Activated effector memory CD4-positive, alpha-beta T cell treated with Interleukin-2 at 50 U/mL for 16 hours (primary cell): ENCODE data around the gene HADHA.
A peak's percentile ranks its signal among the peaks of the same experiment; 100 is the strongest.
"Not testable (repeated sequence)": the region's sequence is repeated elsewhere in the genome, so short reads cannot be mapped to it uniquely, and the experiment has no call there.

Source experiments
- DNase-seq: peaks from one replicate; pipeline ENCODE4 v3.0.0-alpha.2; 2020

Gene HADHA

DNA sequence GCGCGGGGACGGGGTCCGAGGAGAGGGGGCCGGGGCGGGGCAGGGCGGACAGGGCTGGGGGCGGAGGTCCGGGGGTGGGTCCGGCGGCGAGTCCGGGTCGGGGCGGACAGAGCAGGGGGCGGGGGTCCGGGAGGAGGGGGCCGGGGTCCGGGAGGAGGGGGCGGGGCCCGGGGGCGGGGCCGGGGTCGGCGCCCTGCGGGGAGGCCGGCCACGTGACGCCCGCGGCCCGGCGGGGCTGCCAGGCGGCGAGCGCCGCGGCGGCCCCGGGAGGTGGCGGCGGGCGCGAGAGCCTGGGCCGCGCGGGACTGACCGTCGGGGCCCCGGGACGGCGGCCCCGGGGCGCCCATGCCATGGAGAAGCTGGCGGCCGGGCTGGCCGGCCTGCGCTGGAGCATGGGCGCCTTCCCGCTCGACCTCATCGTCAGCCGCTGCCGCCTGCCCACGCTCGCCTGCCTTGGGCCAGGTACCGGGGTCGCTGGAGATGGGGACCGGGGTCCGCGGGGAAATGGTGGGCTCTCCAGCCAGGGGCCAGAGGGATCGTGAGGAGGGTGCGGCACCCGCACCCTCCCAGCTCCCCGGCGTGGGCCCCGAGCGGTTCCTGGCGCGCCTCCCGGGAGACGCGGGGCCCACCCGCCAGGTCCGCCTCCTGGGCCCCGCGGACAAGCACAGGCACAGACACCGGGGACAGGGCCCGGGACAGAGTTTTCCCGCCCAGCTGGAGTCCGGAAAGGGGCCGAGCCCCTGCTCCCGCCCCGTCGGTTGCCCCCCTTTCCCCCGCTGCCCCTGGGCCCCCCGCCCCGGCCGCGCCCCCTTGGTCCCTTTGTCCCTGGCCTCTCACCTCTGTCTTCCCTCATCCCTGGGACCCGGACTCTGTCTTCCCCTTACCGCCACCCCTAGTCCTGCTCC, 71.3 kb downstream of the HADHA start, which contains the start of gene GAREM2:
GAREM2 (plus strand) TSS at position 218 of the 905 bp plus-strand sequence; CDS start at position 351, 133 bp downstream.
- DNase-seq: no peak

GRCh38 chr2:26172189-26172870, 72.1 kb downstream of the HADHA start:
- DNase-seq: no peak

DNA sequence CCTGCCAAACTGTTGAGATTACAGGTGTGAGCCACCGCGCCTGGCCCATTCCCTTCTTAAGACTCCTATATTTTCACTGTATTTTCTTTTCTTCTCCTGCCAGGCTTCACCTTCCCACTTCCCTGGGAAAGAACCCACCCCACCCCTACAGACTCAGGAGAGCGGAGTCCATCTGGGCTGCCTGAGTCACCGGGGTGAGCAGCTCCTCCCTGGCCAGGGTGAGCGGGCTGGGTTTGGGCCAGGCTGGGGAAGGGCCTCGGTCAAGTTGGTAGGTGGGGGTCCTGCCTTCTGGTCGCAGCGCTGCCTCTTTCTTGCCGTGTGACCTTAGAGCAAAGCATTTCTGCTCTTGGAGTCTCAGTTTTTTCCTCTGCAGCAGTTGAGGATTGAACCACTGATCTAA, 73.6 kb downstream of the HADHA start:
- DNase-seq: no peak

DNA sequence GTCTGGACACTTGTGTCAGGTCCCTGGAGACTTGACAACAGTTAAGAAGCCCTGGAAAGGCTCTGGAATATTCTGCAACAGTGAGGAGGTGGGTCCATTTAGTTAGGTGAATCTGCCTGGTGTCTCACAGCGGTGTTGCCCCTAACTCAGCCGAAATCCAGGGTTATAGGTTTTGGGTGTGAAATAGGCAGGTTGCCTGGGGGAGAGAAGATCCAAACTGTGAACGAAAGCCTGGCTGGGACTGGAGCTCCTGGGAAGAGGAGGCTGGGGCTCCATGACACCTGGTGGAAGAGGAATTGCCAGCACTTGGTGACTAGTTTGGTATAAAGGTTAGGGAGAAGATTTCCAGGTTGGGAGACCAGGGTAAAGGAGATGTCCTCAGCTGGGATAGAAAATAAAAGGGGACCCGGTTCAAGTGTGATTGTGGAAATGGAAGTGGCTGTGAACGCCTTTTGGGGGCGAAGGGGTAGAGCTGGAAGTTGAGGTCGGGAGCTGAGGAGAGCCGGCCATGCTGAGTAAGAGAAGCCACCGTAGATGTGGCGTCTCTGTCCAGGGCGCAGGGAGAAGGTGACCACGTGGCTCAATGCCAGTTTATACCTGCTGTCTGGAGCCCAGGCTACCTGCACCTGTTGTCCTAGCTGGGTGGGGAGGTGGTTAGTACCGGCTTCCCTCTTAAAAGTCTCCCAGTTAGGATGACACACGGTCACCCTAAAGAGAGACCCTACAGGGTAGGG, 74.6 kb downstream of the HADHA start:
- no peak for DNase-seq

DNA sequence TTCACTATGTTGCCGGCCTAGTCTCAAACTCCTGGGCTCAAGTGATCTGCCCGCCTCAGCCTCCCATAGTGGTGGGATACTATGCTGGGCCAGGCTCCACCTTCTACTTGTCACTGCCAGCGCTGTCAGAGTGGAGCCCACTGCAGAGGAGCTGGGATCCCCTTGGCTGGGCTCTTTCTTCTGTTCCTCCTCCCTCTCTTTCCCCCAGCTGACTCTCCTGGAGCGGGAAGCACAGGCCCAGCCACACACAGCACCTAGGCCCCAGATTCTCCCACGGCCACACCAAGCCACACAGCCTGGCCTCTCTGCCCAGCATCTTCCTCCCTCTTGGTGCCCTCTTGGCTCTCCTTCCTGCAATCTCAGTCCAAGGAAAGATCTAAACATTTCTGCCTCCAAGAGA, 75.2 kb downstream of the HADHA start:
- DNase-seq: no peak

DNA sequence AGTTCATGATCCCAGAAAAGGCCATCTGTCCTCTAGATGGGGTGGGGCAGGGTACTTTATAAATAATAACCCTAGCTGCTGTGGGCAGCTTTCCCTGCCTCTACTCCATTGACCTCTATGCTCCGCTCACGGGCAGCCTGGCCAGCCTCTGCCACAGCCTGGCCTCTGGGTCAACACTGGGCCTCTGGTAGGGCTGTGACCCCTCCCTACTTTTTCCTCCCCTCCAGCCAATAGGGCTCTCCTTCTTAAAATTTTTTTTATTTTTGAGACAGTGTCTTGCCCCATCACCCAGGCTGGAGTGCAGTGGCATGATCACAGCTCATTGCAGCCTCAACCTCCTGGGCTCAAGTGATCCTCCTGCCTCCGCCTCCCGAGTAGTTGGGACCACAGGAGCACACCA, 75.6 kb downstream of the HADHA start:
- no peak for DNase-seq

GRCh38 chr2:26166541-26166940, 77.9 kb downstream of the HADHA start:
- not testable (repeated sequence) for DNase-seq

DNA sequence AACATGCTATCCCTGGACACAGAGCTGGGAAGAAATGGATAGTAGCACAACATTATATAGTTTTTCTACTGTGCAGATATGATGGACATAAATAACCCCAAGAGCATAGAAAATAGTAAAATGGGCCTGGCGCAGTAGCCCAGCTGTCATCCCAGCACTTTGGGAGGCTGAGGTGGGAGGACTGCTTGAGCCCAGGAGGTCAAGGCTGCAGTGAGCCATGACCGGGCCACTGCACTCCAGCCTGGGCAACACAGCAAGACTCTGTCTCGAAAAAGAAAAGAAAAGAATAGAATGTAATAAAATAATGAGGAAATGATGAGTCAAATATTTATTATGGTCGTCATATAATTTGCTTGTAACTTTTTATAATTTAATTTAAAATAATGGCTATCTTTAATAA, 79.0 kb downstream of the HADHA start:
- no peak for DNase-seq

DNA sequence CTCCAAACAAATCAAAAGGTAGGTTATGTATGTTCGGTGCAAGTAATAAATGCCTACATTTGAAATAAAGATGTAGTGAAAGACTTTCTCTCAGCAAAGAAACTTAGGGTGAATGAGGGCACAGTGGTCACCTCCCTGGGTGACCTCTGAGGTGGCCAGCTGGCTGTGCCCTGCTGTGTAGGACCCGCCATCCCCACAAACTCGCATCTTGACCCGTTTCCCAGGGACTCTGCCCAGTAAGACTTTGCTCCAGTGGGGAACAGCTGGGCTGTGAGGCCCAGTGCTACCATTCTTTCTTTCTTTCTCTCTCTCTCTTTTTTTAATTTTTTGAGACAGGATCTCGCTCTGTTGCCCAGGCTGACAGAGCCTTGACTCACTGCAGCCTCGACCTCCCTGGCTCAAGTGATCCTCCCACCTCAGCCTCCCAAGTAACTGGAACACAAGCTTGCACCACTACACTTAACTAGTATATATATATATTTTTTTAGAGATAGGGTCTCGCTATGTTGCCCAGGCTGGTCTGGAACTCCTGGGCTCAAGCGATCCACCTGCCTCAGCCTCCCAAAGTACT, 79.7 kb downstream of the HADHA start:
- no peak for DNase-seq

- no peak for DNase-seq
Measured at GRCh38 chr2:26164231-26164630, 80.2 kb downstream of the HADHA start.

DNA sequence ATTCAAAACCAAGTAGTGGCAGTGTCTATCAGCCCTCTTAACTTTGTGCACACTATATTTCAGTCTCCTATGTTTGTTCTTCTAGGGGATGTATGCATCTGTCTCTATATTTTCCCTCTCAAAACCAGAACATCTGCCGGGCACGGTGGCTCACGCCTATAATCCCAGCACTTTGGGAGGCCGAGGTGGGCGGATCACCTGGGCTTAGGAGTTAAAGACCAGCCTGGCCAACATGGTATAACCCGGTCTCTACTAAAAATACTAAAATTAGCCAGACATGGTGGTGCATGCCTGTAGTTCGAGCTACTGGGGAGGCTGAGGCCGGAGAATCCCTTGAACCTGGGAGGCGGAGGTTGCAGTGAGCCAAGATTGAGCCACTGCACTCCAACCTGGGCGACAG, 81.5 kb downstream of the HADHA start:
- no peak for DNase-seq

DNA sequence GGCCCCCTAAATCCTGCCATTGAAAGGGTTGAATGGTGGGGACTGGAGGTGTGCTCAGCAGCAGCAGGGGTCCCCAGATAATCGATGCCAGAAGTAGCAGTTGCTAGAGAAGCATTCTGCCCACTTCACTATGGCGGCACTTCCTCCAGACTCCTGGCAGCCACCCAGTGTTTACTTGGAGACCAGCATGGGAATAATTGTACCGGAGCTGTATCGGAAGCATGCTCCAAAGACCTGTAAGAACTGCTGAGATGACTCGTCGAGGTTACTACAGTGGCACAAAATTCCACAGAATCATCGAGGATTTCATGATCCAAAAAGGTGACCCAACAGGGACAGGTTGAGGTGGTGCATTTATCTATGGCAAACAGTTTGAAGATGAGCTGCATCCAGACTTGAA, 82.5 kb downstream of the HADHA start:
- DNase-seq: no peak

DNA sequence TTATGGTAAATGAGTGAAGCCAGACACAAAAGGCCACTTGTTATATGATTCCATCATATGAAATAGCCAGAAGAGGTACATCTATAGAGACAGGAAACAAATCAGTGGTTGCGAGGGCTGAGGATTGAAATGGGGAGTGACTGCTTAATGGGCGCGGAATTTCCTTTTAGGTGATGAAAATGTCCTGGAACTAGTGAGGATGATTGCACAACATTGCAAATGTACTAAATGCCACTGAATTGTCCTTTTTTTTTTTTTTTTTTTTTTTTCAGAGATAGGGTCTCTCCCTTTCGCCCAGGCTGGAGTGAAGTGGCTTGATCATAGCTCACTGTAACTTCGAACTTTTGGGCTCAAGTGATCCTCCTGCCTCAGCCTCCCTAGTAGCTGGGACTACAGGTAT, 86.9 kb downstream of the HADHA start:
- no peak for DNase-seq

- DNase-seq: no peak
Measured at GRCh38 chr2:26150243-26150642, 94.2 kb downstream of the HADHA start.

DNA sequence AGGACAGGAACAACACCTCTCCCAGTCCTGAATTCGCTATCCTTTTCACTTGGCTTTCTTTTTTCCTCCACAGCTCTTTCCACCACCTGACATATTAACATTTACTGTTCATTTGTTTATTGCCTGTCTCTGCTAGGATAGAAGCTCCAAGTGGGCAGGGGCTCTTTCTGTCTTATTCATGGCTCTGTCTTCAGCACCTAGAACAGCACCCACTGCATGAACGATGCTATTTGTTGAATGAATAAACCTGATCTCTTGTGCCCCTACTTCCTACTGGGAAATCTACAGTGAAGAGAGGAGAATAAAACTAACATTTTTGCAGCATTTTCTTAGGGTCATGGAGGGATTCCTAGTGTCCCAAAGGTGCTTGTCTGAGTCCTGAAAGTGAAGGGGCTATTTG, 95.9 kb downstream of the HADHA start:
- DNase-seq: no peak

GRCh38 chr2:26144953-26145680, 99.3 kb downstream of the HADHA start:
- peak; percentile 32 for DNase-seq

DNA sequence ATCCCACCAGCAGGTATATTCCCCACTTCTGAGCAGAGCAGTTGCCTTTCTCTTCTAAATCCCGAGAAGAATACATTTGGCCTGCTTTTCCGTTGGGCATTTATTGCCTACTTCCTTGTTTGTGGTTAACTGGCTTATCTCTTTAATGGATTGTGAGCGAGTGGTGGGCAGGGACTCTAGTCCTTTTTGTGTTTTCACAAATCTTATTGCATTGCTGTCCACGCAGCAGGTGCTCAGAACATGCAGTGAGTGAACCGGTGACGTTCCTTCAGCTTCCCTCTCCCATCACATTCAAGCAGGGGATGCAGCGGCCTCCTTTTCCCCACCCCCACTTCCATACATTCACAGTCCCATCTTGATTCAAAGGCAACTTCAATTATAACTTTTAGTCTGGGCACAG, 100.4 kb downstream of the HADHA start:
- DNase-seq: no peak

GRCh38 chr2:26141145-26141769, 103.2 kb downstream of the HADHA start:
- no peak for DNase-seq
